Limb (tissue), 2 donors: ENCODE measurements around the gene OXER1.
A peak's percentile ranks its signal among the peaks of the same experiment; 100 is the strongest.

ENCODE experiments used
- DNase-seq, 2 donors: peaks; one replicate each; pipeline ENCODE4 v3.0.0-alpha.2; 2016; ENCODE audit errors: extremely low spot score in 2 of 2

The OXER1 gene

DNA sequence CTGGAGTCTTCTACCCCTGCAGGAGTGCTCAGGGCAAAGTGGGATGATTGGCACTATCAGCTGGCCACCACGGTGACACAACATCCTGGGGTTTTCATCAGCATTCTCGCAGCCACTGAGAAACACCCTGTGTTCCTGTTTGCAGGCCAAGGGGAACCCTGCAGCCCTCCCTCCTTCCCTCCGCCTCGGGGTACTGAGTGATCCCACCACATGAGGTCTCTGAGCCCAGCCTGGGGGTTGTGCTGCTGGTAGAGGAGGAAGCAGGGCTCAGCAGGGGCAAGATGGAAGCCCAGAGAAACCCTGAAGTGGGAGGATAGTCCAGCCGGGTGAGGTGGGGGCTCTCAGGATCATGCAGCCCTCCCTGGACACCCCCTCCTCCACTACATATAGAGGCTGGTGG lies at the start of gene OXER1:
Gene OXER1 (minus strand): TSS at position 40 of the 400 bp plus-strand sequence. CDS start 73 bp downstream, outside the sequence.
- no peak for DNase-seq

DNA sequence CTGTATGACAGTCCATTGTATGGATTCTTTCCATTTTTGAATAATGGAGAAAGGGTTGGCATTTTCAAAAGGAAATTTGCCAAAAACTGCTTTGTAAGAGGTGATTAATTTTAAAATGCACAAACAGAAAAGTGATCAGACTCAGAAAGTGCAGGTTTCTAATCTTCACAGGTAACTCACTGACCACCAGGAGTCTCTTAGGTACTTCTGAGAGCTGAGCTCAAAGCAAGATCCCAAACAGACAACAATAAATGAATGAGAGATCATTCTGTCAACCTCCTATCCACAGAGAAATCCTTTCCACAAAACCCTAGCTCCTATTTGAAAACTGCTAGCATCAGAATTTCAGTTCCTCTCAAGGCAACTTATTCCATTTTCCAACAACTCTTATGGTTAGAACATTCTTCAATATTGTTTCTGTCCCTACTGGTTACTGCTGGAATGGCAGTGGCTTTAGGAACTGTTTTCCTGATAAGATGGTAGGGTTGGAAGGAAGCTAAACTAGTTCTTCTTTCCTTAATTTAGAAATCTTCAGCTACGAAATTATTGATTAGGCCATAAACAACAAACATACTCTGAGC lies 49.1 kb upstream of the OXER1 start:
- no peak for DNase-seq

GRCh38 chr2:42810971-42811811 lies 47.3 kb upstream of the OXER1 start:
- DNase-seq = peak; percentile 63 to 83

DNA sequence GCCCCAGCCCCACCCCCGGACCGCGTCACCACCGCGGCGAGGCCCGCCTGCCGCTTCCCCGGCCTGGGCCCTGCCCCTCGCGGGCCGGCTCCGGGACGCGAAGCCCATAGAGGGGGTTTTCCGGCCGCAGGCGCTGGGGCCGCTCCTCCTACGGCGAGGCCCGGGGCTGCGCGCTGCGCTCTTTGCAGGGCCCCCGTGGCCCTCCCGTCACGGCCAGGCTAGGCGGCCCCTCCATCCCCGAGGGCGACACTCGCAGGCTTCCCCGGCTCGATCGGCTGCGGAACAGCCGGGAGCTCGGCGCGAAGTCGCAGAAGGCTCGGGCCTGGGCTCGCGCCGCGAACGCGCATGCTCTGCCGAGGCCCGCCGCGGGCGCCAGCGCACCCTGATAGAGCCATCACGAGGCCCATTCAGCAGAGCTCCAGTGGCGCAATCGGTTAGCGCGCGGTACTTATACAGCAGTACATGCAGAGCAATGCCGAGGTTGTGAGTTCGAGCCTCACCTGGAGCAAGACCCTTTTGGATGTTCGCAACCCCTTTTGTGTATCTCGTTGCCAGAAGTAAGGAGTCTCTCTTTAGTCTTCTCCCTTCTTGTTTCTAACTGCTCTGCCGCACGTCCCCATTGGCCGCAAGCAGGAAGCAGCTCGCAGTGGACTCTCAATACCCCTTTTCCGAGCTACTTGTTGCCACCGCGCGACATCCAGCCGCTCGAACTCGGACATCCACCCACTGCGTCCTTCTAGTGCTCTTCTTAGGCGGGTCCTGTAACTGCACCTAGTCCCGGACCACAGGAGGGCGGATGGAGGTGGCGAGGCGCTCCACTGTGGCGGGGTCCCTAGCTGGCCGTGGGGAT lies 46.4 kb upstream of the OXER1 start:
- peak; percentile 92 to 99 for DNase-seq

DNA sequence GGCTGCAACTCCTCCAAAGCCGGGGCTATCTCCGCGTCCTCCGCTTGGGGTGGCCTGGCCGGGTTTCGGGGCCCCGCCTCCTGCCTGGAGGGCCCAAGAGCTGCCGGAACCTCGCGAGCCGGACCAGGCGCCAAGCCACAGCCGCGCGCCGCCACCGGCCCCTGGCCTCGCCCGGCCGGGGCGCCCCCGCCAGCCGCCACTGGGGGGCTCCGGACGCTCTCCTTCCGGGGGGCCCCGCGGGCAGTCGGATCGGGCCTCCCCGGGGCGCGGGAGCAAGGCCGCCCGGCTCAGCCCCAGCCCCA lies 45.8 kb upstream of the OXER1 start:
- DNase-seq = peak in 1 of 2 donors; percentile 86

DNA sequence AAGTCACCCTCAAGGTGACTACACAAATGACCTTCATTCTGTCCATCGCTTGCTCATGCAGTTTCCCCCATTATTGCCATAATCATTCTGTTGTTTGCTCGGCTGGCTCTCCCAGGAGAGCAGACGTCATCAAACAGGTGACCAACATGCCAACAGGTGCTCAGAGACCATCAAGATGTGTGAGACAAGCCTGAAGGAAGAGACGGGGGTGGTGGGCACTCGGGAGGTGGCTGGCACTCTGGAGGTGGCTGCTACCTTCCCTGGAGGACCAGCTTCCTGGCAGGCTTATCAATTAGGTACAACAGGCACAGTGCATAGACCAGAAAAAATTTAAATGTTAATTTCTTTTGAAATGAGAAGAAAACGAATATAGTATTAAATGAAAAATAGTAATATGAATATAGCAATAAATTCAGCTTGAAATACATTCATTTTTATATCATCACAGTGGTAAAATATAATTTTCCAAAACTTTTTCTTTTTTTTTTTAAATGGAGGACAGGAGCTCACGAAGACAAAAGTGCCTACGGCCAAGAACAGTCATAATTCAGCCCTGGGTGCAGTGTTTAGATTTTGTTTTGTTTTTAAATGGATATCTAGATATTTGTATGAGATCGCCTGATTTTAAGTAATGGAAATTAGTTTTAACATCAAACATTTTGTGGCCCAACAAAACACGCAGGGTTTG lies 45.3 kb upstream of the OXER1 start:
- DNase-seq = no peak

DNA sequence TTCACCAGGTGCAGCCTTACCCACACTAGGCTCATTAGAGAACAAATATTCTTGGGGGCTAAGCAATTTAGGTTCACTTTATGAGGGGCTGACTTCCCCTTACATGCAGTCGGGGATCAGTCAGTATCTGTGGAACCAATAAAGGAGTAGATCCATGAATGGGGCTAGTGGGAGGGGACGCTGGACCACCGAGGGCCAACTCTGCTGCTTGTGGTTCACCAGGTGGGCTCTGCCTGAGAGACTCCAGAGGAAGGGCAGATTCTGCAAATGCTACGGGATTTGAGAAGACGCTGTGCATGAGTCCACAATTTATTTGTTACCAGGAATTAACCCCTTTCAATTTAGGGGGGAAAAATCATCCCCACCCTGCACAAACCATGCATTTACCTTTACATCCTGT lies 44.4 kb upstream of the OXER1 start:
- no peak for DNase-seq

GRCh38 chr2:42806786-42807185 lies 42.9 kb upstream of the OXER1 start:
- DNase-seq = no peak

GRCh38 chr2:42804891-42805290 lies 41.0 kb upstream of the OXER1 start:
- no peak for DNase-seq

GRCh38 chr2:42804338-42804737 lies 40.4 kb upstream of the OXER1 start:
- no peak for DNase-seq

DNA sequence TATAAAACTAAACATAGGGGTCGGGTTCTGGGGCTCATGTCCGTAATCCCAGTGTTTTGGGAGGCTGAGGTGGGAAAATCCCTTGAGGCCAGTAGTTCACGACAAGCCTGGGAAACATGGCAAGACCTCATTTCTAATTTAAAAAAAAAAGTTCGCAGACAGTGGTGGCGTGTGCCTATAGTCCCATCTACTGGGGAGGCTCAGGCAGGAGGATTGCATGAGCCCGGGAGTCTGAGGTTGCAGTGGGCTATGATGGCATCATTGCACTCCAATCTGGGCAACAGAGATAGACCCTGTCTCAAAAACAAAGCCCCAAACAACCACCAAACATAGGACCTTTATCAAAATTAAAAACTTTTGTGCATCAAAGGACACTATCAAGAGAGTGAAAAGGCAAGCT lies 38.2 kb upstream of the OXER1 start:
- no peak for DNase-seq

GRCh38 chr2:42801381-42801780 lies 37.4 kb upstream of the OXER1 start:
- peak in 1 of 2 donors; percentile 40 for DNase-seq

DNA sequence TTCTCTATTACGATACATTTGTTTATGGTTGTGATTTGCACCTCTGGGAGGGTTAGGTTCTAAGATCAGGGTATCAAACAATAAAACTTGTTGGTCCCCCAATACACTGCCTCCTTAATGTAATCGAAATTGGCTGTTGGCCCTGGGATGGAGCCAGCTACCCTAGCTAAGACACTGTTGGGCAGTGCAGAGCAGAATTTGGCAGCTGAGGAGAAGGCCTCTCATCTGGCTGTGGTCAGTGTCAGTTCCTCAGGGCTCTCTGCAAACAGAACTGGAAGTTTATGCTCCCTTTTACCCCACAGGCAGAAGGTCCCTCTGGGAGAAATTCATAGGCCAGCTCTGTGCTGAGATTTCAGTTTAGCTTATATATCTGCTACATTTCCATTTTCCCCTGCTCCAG lies 37.0 kb upstream of the OXER1 start:
- DNase-seq = no peak

GRCh38 chr2:42800461-42800962 lies 36.6 kb upstream of the OXER1 start:
- DNase-seq = no peak

GRCh38 chr2:42799881-42800280 lies 35.9 kb upstream of the OXER1 start:
- DNase-seq = no peak

DNA sequence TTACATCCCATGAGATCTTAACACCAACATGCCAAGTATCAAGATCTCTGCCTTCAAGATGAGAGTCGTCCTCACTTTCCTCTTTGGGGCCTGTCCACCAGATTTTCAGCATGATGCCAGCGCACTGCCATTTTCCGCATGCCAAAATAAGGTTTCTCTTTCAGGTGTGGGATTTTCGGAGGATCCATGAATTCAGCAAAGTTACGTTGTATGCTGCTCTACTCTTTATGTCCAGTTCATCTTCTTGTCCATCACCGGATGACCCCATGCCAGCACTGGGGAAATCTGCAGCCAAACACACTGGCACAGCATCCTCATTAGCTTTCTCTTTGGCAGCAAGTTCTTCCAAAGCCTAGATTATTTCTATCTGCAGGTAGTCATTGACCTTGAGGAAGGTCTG lies 33.3 kb upstream of the OXER1 start:
- DNase-seq = no peak

DNA sequence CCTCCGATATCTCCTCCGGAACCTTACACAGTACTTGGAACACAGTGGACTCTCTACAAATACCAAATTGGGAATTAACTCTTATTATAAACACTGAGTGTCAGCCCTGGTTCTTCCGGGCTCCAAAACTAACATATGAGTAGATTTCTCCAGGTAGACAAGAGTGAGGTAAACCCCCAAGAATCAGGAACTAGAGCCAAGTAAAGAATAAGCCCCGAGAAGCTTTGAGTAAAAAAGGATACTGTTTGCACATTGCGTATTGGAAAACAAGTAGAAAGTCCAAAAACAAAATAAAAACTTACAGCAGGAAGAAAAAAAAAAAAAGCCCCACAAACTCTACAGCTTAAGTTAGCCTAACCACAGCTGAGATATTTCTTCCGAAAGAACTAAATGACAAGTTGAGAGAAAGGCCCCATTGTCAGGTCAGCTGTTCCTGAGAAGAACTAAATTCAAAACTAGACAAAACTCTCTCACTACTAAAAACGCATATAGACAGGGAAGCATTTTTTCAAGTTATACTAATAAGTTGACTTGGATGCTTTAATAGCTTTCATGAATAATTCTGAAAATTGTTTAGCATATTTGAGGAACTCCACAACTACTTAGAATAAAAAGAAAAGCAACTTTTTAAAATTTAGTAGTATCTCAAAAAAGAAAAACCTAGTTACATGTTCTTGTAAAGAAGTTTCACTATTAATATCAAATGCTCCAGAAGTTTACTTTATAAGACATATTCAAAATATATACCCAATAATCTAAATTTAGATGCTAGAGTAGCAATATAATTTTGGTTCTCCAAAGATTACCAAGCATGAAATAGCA lies 32.7 kb upstream of the OXER1 start:
- DNase-seq = no peak

DNA sequence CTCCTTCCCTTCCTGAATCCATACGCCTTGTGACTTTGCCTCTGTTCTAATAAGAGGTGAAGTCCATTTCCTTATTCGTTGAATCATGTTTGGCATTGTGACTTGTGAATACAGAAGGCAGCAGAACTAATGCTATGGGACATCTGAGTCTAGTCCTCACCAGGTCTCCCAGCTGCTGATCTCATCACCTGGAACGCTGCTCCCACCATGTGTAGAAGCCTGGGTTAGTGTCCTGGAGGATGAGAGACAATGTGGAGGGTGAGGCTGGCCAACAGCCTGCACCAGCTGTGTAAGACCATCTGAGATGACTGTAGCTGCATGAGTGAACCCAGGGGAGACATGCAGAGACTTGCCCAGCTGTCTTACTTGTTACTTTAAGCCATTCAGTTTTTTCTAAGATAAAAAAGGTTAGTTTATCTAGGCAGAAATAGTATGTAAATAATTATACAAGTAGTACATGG lies 31.9 kb upstream of the OXER1 start:
- DNase-seq = peak in 1 of 2 donors; percentile 24

DNA sequence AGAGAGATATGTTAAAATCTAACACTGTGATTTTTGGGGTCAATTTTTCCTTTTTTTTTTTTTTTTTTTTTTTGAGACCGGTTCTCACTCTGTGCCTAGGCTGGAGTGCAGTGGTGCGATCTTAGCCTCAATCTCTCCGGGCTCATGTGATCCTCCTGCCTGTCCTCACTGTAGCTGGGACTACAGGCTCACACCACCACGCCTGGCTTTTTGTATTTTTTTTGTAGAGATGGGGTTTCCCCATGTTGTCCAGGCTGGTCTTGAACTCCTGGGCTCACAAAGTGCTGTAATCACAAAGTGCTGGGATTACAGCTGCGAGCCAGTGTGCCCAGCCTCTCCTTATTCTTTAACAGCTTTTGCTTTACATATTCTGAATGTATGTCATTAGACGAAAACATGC lies 31.3 kb upstream of the OXER1 start:
- DNase-seq = no peak

DNA sequence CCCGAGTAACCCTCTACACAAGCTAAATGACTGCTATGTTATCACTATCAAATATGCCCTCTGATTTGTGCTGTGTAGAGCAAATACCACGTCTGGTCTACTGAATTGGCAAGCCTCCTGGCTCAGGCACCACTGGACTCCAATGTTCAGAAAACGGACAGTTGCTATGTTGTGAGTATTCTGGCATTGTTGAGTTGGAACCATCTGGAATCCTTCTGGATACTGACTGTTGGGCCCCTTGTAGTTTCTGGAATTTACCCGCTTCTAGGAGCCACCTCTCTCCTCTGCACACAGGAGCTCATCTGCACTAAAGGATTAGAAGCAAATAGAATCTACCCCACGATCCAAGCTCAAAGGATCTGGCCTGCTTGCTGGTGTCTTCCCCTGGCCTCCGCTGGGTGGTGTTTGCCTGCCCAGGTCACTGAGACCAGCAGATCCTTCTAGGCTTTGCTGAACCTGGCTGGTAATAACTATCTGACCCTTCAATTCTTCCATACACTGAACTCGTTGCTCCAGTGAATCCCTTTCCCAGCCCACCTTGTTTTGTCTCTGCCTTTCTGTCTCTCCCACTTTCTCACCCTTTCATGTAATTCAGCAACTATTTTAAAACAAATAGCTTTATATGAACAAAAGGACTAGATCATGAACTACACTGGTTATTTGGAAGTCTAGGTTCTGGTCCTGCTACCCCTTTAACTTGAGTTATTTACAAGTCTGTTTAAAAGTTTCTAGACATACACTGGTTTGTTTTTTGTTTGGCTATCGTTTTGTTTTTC lies 30.5 kb upstream of the OXER1 start:
- DNase-seq = no peak
